Fibroblast of villous mesenchyme (primary cell): ENCODE data around the gene RASGRF1. TPM values are rescaled to one million over a fixed set of nuclear protein-coding genes. Genes with fewer than 3 reads are reported as not detected.

Experiments
- DNase-seq: peaks from one replicate; pipeline ENCODE4 v3.0.0-alpha.2; 2010; ENCODE audit warnings: low read depth
- H3K4me3 ChIP-seq: 2 replicates; pipeline ENCODE4 v1.5.1; 2011; ENCODE audit warnings: low read depth, mild to moderate bottlenecking, low read length
- CTCF ChIP-seq: IDR thresholded peaks from 2 replicates; pipeline ENCODE4 v1.5.1; 2012; ENCODE audit warnings: low read depth, mild to moderate bottlenecking, low read length; ENCODE audit not compliant: insufficient read depth
- total RNA-seq: library from RNA; depleted of rRNA; stranded (reverse); fragments of >200 nt; gene quantifications from 2 replicates; pipeline ENCODE4 v1.2.3, GENCODE V29; 2012

RASGRF1 gene
- total RNA-seq, 1 donor: 0.43 TPM

- H3K4me3 ChIP-seq: no peak overlapping the region
- TF ChIP-seq CTCF: no peak
- DNase-seq: no peak
These were observed 55.4 kb downstream of the RASGRF1 start for GRCh38 chr15:79035111-79035601.

- TF ChIP-seq CTCF: no peak
- no peak overlapping the region for H3K4me3 ChIP-seq
- no peak for DNase-seq
These were observed 56.3 kb downstream of the RASGRF1 start for GRCh38 chr15:79034284-79034683.

DNA sequence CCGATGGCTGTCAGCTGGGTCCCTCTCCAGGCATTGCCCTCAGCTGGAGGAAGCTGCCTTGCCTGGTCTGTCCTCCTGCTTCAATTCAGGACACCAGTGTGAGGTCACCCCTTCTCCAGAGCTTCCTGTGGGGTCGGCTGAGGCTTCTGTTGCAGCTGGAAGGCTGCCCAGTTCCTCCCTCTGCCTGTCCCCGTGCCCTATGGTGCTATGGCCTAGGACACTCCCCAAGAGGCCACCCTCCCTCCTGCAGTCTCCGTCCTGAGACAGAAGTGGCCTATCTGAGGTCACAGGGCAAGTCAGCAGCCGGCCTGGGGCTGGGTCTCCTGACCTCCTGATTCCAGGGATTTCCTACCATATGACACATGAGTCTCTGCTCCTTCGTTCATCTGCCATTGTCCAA is 57.9 kb downstream of the RASGRF1 start:
- DNase-seq: no peak
- no peak overlapping the region for H3K4me3 ChIP-seq
- no peak for TF ChIP-seq CTCF

GRCh38 chr15:79031821-79032220 is 58.8 kb downstream of the RASGRF1 start:
- TF ChIP-seq CTCF: no peak
- no peak overlapping the region for H3K4me3 ChIP-seq
- DNase-seq: no peak

- DNase-seq: no peak
These were observed 59.4 kb downstream of the RASGRF1 start for GRCh38 chr15:79031201-79031600.

DNA sequence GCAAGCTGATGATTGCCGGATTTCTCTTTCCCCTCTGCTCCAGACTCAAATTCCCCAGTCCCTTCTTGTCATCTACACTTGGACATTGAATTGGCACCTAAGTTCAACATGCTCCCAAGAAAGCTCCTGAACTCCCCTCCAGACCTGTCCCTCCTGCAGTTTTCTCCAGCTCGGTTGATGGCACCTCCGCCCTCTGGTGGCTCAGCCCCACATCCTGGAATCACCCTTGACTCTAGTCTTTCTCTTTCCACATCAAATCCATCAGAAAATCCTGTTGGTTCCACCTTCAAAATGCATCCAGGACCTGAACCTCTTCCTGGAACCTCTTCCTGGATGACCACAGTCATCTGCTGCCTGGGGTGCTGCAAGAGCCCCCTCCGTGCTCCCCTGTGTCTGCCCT is 60.1 kb downstream of the RASGRF1 start:
- no peak overlapping the region for H3K4me3 ChIP-seq
- TF ChIP-seq CTCF: no peak
- no peak for DNase-seq

More at GRCh38 chr15:79031201-79031600, 59.4 kb downstream of the RASGRF1 start:
- no peak overlapping the region for H3K4me3 ChIP-seq
- TF ChIP-seq CTCF: no peak

DNA sequence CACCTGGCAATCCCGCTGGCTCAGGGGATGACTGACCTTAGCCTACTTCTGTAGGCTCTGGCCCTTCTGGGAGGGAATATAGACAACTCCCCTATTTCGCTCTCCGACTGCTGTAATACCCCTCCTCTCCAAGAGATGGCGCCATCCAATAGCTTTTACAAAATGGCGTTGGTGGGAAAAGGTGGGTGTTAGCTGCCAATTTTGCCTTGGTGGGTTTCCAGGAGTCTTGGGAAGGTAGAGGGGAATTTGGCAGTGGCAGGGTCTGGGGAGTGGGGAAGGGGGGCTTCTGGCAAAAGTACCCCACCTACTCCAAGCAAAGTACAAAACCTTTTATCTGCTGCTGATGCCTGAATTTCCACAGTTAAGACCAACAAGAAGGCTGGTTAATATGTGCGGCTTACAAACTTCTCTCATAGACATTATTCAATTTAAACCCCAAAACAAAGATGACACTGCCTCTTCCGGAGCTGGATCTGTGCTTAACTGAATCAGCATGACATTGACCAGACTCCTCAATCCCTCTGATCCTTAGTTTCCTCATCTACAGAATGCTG is 62.1 kb downstream of the RASGRF1 start:
- peak; percentile 33 for DNase-seq
- no peak overlapping the region for H3K4me3 ChIP-seq
- TF ChIP-seq CTCF: peak; percentile 90
